BLaER1 treated with 17β-estradiol and CSF1 and Interleukin-3, amounts not matched to agents 10 nM and 100 nM (cell line): ENCODE results near the gene LHX4.

ENCODE experiments used
- H3K27ac ChIP-seq, 11 experiments: shearing (Covaris generic); formaldehyde crosslinking; 2 replicates each; pipeline ENCODE4 v1.8.1; 2022
- H3K27me3 ChIP-seq, 11 experiments: shearing (Covaris generic); formaldehyde crosslinking; 2 replicates each; pipeline ENCODE4 v1.8.1; 2022
- H3K36me3 ChIP-seq, 11 experiments: shearing (Covaris generic); formaldehyde crosslinking; 2 replicates each; pipeline ENCODE4 v1.8.1; 2022
- H3K4me1 ChIP-seq, 10 experiments: shearing (Covaris generic); formaldehyde crosslinking; 2 replicates each; pipeline ENCODE4 v1.8.1; 2022
- H3K4me2 ChIP-seq, 11 experiments: shearing (Covaris generic); formaldehyde crosslinking; 2 replicates each; pipeline ENCODE4 v1.8.1; 2022
- H3K4me3 ChIP-seq, 10 experiments: shearing (Covaris generic); formaldehyde crosslinking; 2 replicates each; pipeline ENCODE4 v1.8.1; 2022
- H3K9ac ChIP-seq, 11 experiments: shearing (Covaris generic); formaldehyde crosslinking; 2 replicates each; pipeline ENCODE4 v1.8.1; 2022
- H3K9me3 ChIP-seq, 11 experiments: shearing (Covaris generic); formaldehyde crosslinking; replicated peaks in 1 of 11; 2 replicates each; pipeline ENCODE4 v1.8.1; 2022
- H4K20me1 ChIP-seq, 11 experiments: shearing (Covaris generic); formaldehyde crosslinking; 2 replicates each; pipeline ENCODE4 v1.8.1; 2022
- Cebpa-rat ChIP-seq, 11 experiments: shearing (Covaris generic); IDR thresholded peaks; 2 replicates each; pipeline ENCODE4 v1.8.1; 2022

The LHX4 gene

GRCh38 chr1:180229483-180230415, at the start of gene LHX4:
TSS of gene LHX4 (plus strand) at chr1:180230264. CDS start at chr1:180230530, 266 bp downstream.
- TF ChIP-seq Cebpa-rat (IDR thresholded peaks at IDR 0.05): no peak
- Histone ChIP-seq H3K36me3 (no peaks in the 10 kb centered on the region), H3K4me1 (peaks cover 16 to 36% (median 28%) of the 10 kb centered on the region in 10 experiments; a peak in 18 of 20 replicates), H3K4me2 (peak within 1 kb of the TSS; percentile 94 to 100 (median 98)), H3K27me3 (peaks cover 98 to 100% (median 99%) of the 10 kb centered on the region in 11 experiments), H4K20me1 (peaks cover 0 to 58% (median 46%) of the 10 kb centered on the region in 11 experiments; a peak in 20 of 22 replicates), H3K9me3 (peaks cover 20 to 42% (median 32%) of the 10 kb centered on the region in 11 experiments), H3K9ac (peak within 1 kb of the TSS in 8 of 11 experiments; percentile 20 to 56 (median 44); a peak in 14 of 22 replicates), H3K4me3 (peak within 1 kb of the TSS; percentile 55 to 75 (median 64)), H3K27ac (no peak within 1 kb of the TSS)

GRCh38 chr1:180181048-180181447, 49.0 kb upstream of the LHX4 start:
- TF ChIP-seq Cebpa-rat (IDR thresholded peaks at IDR 0.05): no peak
- H3K9me3 ChIP-seq: no peaks in the 10 kb centered on the region
- H3K27ac ChIP-seq: no peak overlapping the region
- no peaks in the 10 kb centered on the region for H3K27me3 ChIP-seq
- H4K20me1 ChIP-seq: peaks cover 0 to 50% (median 7%) of the 10 kb centered on the region in 11 experiments; a peak in 12 of 22 replicates
- H3K4me3 ChIP-seq: no peak overlapping the region
- H3K4me2 ChIP-seq: no peak overlapping the region
- H3K9ac ChIP-seq: no peak overlapping the region
- H3K4me1 ChIP-seq: peaks cover 0 to 36% (median 24%) of the 10 kb centered on the region in 10 experiments; a peak in 15 of 20 replicates
- peaks cover 6 to 80% (median 47%) of the 10 kb centered on the region in 11 experiments; a peak in 19 of 22 replicates for H3K36me3 ChIP-seq

- Histone ChIP-seq H3K27me3 (no peaks in the 10 kb centered on the region), H3K36me3 (peaks cover 6 to 81% (median 56%) of the 10 kb centered on the region in 11 experiments; a peak in 19 of 22 replicates), H3K27ac (no peak overlapping the region), H3K4me3 (no peak overlapping the region), H4K20me1 (peaks cover 0 to 54% (median 8%) of the 10 kb centered on the region in 11 experiments; a peak in 12 of 22 replicates), H3K9ac (no peak overlapping the region), H3K9me3 (no peaks in the 10 kb centered on the region), H3K4me2 (no peak overlapping the region; a peak in 1 of 22 replicates), H3K4me1 (peaks cover 0 to 37% (median 25%) of the 10 kb centered on the region in 10 experiments; a peak in 15 of 20 replicates)
- no peak for TF ChIP-seq Cebpa-rat (IDR thresholded peaks at IDR 0.05)
These were observed 47.9 kb upstream of the LHX4 start for GRCh38 chr1:180181996-180182642.

DNA sequence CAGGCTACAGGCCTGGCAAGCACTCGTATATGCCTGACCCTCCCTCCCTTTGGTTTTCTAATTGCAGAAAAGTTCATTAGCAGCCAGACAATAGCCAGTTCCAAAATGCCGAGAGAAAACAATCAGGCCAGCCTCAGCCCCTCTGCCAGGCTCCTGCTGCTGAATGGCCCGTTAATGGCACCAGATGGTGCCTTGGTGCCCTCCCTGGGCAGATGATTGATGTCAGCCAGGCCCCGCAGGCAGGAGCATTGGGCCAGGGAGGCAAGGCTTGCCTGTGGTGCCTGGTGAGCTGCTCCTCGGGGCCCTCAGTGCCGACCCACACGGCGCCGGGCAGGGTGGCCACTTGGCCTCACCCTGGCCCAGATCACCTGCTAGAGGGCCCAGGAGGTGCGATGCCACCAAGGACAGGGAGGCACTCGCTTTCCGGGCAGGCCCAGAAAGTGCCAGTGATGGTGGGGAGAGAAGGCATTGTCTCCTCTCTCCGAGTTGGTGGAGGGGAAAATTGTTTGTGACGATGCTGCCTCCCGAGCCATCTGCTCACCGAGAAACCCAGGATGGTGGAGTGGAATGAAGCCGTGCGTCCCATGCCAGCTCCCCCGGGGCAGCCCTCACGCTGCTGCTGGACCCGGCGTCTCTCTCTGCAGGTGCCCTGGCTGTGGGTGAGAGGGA, 47.3 kb upstream of the LHX4 start:
- TF ChIP-seq Cebpa-rat (IDR thresholded peaks at IDR 0.05): no peak
- Histone ChIP-seq H3K36me3 (peaks cover 6 to 88% (median 56%) of the 10 kb centered on the region in 11 experiments; a peak in 19 of 22 replicates), H4K20me1 (peaks cover 0 to 55% (median 7%) of the 10 kb centered on the region in 11 experiments; a peak in 12 of 22 replicates), H3K27ac (no peak overlapping the region), H3K4me2 (no peak overlapping the region), H3K9me3 (no peaks in the 10 kb centered on the region), H3K9ac (no peak overlapping the region), H3K27me3 (no peaks in the 10 kb centered on the region), H3K4me1 (peaks cover 0 to 37% (median 25%) of the 10 kb centered on the region in 10 experiments; a peak in 16 of 20 replicates), H3K4me3 (no peak overlapping the region)

DNA sequence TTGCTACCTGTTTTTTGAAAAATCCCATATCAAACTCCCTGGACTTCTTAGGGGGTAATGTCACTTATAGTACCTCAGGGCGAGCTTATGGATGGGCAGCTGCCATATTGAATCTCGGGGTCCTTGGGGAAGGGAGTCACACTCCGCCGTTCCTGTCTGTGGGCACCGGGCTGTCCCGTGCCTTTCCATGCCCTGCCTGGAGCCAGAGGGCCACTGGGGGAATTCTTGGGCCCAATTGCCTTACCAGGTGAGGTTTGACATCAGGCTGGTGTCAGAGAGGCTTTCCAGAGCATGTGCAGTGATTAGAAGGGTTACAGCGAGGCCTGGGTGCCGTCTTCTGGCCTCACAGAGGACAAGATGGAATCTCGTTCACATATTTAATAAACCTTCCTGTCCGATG, 46.6 kb upstream of the LHX4 start:
- no peak overlapping the region for H3K4me3 ChIP-seq
- no peaks in the 10 kb centered on the region for H3K9me3 ChIP-seq
- no peak overlapping the region for H3K4me2 ChIP-seq
- peaks cover 2 to 37% (median 25%) of the 10 kb centered on the region in 10 experiments; a peak in 19 of 20 replicates for H3K4me1 ChIP-seq
- peaks cover 6 to 88% (median 56%) of the 10 kb centered on the region in 11 experiments; a peak in 19 of 22 replicates for H3K36me3 ChIP-seq
- no peaks in the 10 kb centered on the region for H3K27me3 ChIP-seq
- H3K9ac ChIP-seq: no peak overlapping the region
- no peak overlapping the region for H3K27ac ChIP-seq
- H4K20me1 ChIP-seq: peaks cover 0 to 54% (median 4%) of the 10 kb centered on the region in 11 experiments; a peak in 12 of 22 replicates
- no peak for TF ChIP-seq Cebpa-rat (IDR thresholded peaks at IDR 0.05)

- H3K9me3 ChIP-seq: no peaks in the 10 kb centered on the region
- no peak for TF ChIP-seq Cebpa-rat (IDR thresholded peaks at IDR 0.05)
- H3K27ac ChIP-seq: no peak overlapping the region
- H3K36me3 ChIP-seq: peaks cover 6 to 87% (median 56%) of the 10 kb centered on the region in 11 experiments; a peak in 19 of 22 replicates
- H4K20me1 ChIP-seq: peaks cover 0 to 50% (median 0%) of the 10 kb centered on the region in 11 experiments; a peak in 6 of 22 replicates
- peaks cover 8 to 40% (median 30%) of the 10 kb centered on the region in 10 experiments for H3K4me1 ChIP-seq
- no peaks in the 10 kb centered on the region for H3K27me3 ChIP-seq
- no peak overlapping the region for H3K4me2 ChIP-seq
- no peak overlapping the region for H3K4me3 ChIP-seq
- no peak overlapping the region for H3K9ac ChIP-seq
These were observed 46.0 kb upstream of the LHX4 start for GRCh38 chr1:180184041-180184440.

DNA sequence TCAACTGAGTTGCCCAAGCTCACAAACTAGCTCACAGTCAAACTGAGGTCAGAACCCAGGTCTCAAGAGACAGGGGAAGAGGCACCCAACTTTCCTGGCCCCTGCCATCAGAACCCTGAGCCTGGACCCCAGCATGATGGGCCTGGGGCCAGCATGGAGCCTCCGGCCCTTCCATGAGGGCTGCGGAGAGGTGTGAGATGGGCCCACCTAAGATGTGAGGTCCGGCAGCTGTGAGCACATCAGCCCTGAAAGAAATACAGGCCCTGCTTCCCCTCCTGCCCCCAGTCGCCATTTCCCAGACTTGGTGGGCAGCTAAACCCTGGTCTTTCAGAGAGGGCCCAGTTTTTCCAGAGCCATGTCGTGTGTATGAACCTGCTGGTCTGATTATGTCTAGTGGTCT, 44.8 kb upstream of the LHX4 start:
- Histone ChIP-seq H3K9me3 (no peaks in the 10 kb centered on the region), H3K27ac (no peak overlapping the region), H3K4me1 (peaks cover 9 to 49% (median 42%) of the 10 kb centered on the region in 10 experiments), H3K9ac (no peak overlapping the region), H3K36me3 (peaks cover 7 to 83% (median 61%) of the 10 kb centered on the region in 11 experiments; a peak in 20 of 22 replicates), H3K27me3 (no peaks in the 10 kb centered on the region), H3K4me3 (no peak overlapping the region), H4K20me1 (peaks cover 0 to 50% (median 0%) of the 10 kb centered on the region in 11 experiments; a peak in 5 of 22 replicates), H3K4me2 (no peak overlapping the region)
- TF ChIP-seq Cebpa-rat (IDR thresholded peaks at IDR 0.05): no peak
